HG03060 (cell line): ENCODE data around the gene KISS1.

ENCODE experiments used
- ATAC-seq: cut with Tn5 transposase; IDR thresholded peaks from one replicate; pipeline ENCODE4 v1.9.1; 2021; ENCODE audit warnings: low read depth, moderate number of reproducible peaks; ENCODE audit not compliant: unreplicated experiment

Gene KISS1

GRCh38 chr1:204194080-204194479 is 2.2 kb downstream of the KISS1 start:
- ATAC-seq: no peak

- ATAC-seq: no peak
These were observed 3.5 kb downstream of the KISS1 start for GRCh38 chr1:204192589-204193352.

DNA sequence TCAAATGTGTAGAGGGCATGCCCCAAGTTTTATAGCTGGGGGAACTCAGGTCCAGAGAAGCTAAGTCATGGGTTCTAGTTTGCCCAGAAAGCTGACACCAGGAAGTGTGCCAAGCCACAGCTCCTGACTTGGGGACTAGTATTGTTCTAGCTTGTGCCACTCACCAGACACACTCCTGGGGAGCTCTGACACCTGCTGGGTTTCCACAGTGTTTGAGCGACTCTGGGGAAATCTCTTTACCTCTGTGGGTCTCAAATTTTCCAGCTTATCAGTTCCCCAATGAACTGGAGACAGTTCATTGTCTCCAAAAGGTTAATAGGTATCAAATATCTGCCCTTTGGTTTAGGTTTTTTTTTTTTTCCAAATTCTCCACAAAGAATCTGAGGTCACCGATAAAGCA is 4.2 kb downstream of the KISS1 start:
- no peak for ATAC-seq

DNA sequence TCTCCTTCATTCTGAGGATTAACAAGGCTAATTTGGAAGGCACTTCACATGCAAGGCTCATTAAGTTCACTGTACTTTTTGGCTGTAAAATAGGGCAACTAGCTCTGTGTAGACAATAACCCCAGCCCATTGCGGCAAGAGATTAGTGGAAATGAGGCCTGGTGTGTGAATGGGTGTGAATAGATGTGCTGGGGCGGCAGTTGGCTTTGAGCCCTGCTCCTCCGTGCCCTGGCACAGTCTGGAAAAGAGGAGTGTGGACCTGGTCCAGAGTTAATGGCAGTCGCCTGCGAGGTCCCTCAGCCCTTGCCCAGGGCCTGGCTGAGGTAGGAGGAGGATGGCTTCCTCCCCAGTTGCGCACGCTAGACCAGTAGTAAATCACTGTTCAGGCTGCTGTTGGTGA is 4.8 kb downstream of the KISS1 start:
- ATAC-seq: no peak

DNA sequence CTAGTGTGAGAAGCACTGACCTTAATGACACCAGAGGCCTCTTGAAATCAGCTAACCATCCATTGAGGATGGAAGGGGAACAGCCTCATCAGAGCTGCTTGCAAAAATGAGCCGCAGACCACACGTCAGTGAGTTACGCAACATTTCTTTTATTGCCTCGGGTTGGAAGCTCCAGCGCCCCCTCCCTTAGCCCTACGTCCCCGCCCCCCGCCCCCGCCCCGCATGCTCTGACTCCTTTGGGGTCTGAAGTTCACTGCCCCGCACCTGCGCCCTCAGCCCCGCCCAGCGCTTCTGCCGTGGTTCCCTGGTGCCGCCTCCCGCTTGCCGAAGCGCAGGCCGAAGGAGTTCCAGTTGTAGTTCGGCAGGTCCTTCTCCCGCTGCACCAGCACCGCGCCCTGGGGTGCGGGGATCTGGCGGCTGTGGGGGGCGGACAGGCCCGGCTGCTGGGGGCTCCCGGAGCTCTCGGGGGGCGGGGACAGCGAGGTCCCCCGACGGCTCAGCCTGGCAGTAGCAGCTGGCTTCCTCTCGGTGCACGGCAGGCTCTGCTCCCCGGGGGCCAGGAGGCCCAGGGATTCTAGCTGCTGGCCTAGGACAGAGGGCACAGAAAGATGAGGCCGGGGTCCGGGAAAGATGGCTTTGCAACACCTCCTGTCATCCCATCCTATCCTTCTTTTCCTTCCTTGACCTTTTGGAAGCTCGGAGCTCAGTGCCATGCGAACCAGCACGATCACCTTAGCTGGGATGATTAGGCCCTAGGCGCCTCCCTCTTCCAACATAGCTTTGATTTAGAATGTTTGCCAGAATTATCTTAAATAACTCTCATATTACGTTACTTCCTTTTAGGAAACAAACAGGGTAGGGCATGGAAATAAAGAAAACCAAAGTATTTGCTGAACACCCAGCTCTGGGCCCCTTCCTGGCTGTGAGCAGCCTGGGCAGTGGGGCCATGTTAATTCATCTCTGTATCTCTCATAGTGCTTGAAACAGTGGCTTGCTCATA is 5.8 kb downstream of the KISS1 start:
- ATAC-seq: no peak

DNA sequence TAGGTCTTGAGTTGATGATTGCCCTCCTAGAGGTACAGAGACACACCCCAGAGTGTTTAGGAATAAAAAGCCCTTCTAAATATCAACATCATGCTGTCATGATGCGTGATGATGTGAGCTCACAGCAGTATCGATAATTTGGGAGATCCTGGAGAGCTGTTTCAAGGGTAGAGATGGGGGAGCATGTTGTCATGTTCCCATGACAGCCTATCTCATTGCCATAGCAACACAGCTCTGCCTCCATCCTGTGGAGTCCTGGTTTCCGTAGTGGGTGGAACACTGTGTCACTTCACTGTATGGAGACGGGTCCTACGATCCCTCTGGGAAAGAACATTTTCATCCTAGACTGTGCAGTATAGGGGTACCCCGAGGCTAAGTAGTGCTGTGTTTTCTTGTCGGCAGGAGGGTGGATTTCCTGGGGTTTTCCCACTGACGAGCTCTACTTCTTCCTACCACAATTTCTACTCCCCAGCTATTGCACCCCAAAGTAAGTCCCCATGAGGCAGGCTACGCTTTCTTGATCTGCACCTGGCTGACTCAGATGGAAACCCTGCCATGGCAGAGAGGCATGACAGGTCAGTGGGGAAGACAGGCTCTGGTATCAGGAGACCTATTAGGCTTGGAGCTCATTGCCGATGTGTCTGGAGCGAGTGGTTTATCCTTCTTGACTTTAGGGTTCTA is 7.2 kb downstream of the KISS1 start:
- ATAC-seq: no peak

GRCh38 chr1:204186597-204186996 is 9.7 kb downstream of the KISS1 start:
- ATAC-seq: no peak

GRCh38 chr1:204181116-204181515 is 15.2 kb downstream of the KISS1 start:
- ATAC-seq: no peak

DNA sequence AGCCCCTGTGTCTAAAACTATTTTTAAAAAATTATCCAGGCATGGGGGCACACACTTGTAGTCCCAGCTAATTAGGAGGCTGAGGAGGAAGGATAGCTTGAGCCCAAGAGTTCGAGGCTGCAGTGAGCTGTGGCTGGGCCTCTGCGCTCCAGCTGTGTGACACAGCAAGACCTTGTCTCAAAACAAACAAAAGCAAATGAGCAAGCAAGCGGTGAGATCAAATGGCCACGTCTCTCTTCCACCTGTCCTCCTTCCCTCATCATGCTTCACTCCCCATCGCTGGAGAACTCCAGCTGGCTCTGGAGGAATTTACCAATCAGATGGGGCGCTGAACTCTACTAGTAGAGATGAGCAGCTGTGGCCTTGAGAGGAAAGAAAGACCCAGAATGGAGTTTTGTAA is 16.2 kb downstream of the KISS1 start:
- no peak for ATAC-seq

DNA sequence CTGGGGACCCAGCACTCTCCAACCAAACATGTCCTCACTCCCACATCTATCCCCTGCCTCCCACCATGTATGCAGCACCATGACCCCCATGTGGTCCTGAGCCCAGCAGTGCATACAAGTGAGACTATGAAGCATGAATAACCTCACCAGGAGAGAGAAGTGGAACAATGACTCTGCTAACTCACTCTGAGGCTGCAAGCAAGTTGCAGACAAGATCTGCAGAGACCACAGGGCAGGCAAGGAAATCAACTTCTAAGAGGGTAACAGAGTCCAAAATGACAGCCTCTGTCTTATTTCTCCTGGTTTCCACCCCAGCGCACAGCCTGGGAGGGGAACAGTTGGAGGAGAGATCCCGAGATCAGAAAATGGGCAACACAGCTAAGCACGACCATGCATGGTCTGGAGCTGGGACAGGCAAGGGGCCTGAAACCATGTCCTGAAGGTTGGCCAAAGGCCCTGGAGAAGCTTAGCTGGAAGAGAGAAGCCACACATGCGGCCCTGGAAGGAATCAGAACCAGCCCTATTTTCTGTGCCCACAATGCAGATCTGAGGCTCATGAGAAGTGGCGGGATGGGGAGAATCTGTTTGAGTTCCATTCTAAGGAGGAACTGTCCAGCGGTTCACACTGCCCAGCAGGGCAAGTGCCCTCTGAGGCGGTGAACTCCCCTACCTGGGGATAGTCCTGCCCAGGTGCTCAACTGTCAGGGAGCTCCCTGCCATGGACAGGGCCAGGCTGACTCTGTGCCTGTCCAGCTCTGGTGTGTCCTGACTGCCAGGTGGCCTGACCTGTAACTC is 17.6 kb downstream of the KISS1 start:
- ATAC-seq: no peak

- ATAC-seq: no peak
These were observed 19.2 kb downstream of the KISS1 start for GRCh38 chr1:204177133-204177532.

DNA sequence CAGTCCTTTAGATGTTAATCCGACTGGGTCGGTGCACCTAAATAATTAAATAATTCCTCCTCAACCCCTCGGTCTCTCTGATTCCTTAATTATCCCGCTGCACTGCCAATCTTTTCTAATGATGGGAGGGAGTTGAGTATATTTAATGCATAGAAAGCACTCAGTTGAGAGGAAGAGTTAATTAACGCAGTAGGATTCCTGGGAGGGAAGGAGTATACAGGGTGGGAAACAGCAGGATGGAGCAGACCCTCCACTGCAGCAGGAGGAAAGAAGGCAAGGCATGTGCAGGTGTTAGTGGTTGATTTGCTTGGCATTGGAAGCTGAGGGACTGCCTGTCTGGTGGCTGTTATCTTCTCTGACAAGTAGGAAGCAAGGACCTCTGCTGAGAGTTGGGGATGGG is 20.2 kb downstream of the KISS1 start:
- no peak for ATAC-seq

GRCh38 chr1:204174958-204175357 is 21.3 kb downstream of the KISS1 start:
- no peak for ATAC-seq

- ATAC-seq: no peak
These were observed 23.8 kb downstream of the KISS1 start for GRCh38 chr1:204172404-204173029.

- ATAC-seq: no peak
These were observed 24.5 kb downstream of the KISS1 start for GRCh38 chr1:204171751-204172178.

GRCh38 chr1:204170494-204171155 is 25.7 kb downstream of the KISS1 start:
- ATAC-seq: no peak

DNA sequence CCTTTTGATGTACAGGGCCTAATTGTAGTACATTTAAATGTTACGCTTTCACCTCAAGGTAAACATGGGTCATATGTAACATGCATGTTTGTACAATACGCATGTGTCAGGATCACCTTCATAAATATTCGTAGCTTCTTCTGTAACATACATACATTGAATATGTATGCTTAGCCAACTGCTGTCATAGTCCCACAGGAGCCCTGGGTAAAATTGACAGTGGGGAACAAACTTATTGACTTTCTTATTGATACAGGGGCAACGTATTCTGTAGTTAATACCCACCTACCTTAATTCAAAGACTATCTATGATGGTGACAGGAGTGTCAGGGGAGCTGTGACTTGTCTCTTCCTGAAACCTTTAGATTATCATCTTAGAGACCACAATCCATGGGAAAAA is 26.4 kb downstream of the KISS1 start:
- no peak for ATAC-seq

- ATAC-seq: no peak
These were observed 28.6 kb downstream of the KISS1 start for GRCh38 chr1:204167730-204168129.

DNA sequence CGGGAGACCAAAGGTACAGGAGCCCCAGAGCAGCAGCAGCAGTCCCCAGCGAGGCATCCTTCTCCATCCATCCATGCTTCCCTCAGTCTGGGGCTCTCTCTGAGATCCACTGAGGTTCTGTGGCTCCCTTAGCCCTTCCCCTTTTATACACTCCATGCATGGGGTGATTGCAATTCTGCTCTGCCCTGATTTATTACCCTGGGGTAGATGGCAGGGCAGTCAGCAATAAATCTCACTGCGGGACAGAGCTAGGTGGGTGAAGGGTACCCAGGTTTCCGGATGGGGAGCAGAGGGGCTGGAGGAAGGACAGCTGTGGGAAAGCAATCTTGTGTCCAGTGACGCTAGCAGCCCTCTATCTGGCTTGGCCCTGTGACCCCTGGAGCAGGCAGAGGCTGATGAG is 30.1 kb downstream of the KISS1 start, which contains the start of gene REN:
Gene REN, minus strand, starts transcription at position 119 of the 400 bp plus-strand sequence. Its CDS starts 44 bp downstream, at position 75.
- ATAC-seq: no peak
